HEK293 (cell line): ENCODE results near the gene VTN.

Source experiments
- EGR2 ChIP-seq: fragments of 450-650 bp; formaldehyde crosslinking; IDR thresholded peaks from 2 replicates; pipeline ENCODE4 v1.5.1; 2016; ENCODE audit warnings: low read depth, missing biosample characterization, missing genetic modification characterization
- KLF16 ChIP-seq: fragments of 450-650 bp; formaldehyde crosslinking; IDR thresholded peaks from 2 replicates; pipeline ENCODE4 v1.5.1; 2017; ENCODE audit warnings: missing biosample characterization, missing genetic modification characterization
- KLF7 ChIP-seq: fragments of 450-650 bp; formaldehyde crosslinking; IDR thresholded peaks from 2 replicates; pipeline ENCODE4 v1.5.1; 2016; ENCODE audit warnings: missing biosample characterization, missing genetic modification characterization, borderline replicate concordance
- MYNN ChIP-seq: fragments of 450-650 bp; formaldehyde crosslinking; IDR thresholded peaks from 2 replicates; pipeline ENCODE4 v1.5.1; 2016; ENCODE audit warnings: missing biosample characterization, missing genetic modification characterization, borderline replicate concordance
- SETDB1 ChIP-seq: IDR thresholded peaks from one replicate; pipeline ENCODE4 v1.6.1; 2017; ENCODE audit warnings: mild to moderate bottlenecking, low read length, moderate library complexity, mixed read lengths; ENCODE audit not compliant: insufficient read length
- ZBTB6 ChIP-seq: fragments of 450-650 bp; formaldehyde crosslinking; IDR thresholded peaks from 2 replicates; pipeline ENCODE4 v1.5.1; 2017; ENCODE audit warnings: missing biosample characterization, missing genetic modification characterization
- ZIC2 ChIP-seq: fragments of 450-650 bp; formaldehyde crosslinking; IDR thresholded peaks from 2 replicates; pipeline ENCODE4 v1.5.1; 2016; ENCODE audit warnings: missing biosample characterization, missing genetic modification characterization
- ZNF121 ChIP-seq: fragments of 450-650 bp; formaldehyde crosslinking; IDR thresholded peaks from 2 replicates; pipeline ENCODE4 v1.5.1; 2016; ENCODE audit warnings: missing biosample characterization, missing genetic modification characterization
- ZNF133 ChIP-seq: fragments of 450-650 bp; formaldehyde crosslinking; IDR thresholded peaks from 2 replicates; pipeline ENCODE4 v1.5.1; 2016; ENCODE audit warnings: missing biosample characterization, missing genetic modification characterization
- ZNF140 ChIP-seq: fragments of 450-650 bp; formaldehyde crosslinking; IDR thresholded peaks from 2 replicates; pipeline ENCODE4 v1.5.1; 2016; ENCODE audit warnings: missing biosample characterization, missing genetic modification characterization
- ZNF16 ChIP-seq: fragments of 450-650 bp; formaldehyde crosslinking; IDR thresholded peaks from 2 replicates; pipeline ENCODE4 v1.5.1; 2016; ENCODE audit warnings: low read depth, missing biosample characterization, missing genetic modification characterization
- ZNF223 ChIP-seq: fragments of 450-650 bp; formaldehyde crosslinking; IDR thresholded peaks from 2 replicates; pipeline ENCODE4 v1.5.1; 2016; ENCODE audit warnings: missing biosample characterization, missing genetic modification characterization
- ZNF280C ChIP-seq: fragments of 450-650 bp; formaldehyde crosslinking; IDR thresholded peaks from 2 replicates; pipeline ENCODE4 v1.5.1; 2016; ENCODE audit warnings: missing biosample characterization, missing genetic modification characterization
- ZNF473 ChIP-seq: fragments of 450-650 bp; formaldehyde crosslinking; IDR thresholded peaks from 2 replicates; pipeline ENCODE4 v1.5.1; 2017; ENCODE audit warnings: missing biosample characterization, missing genetic modification characterization
- ZNF580 ChIP-seq: fragments of 450-650 bp; formaldehyde crosslinking; IDR thresholded peaks from 2 replicates; pipeline ENCODE4 v1.5.1; 2016; ENCODE audit warnings: missing biosample characterization, missing genetic modification characterization
- ZNF629 ChIP-seq: fragments of 450-650 bp; formaldehyde crosslinking; IDR thresholded peaks from 2 replicates; pipeline ENCODE4 v1.5.1; 2017; ENCODE audit warnings: missing biosample characterization, missing genetic modification characterization
- ZNF701 ChIP-seq: fragments of 450-650 bp; formaldehyde crosslinking; IDR thresholded peaks from 2 replicates; pipeline ENCODE4 v1.5.1; 2016; ENCODE audit warnings: missing biosample characterization, missing genetic modification characterization
- ZNF76 ChIP-seq: fragments of 450-650 bp; formaldehyde crosslinking; IDR thresholded peaks from 2 replicates; pipeline ENCODE4; 2016; ENCODE audit warnings: low read depth, missing biosample characterization, missing genetic modification characterization, borderline replicate concordance
- ZNF777 ChIP-seq: fragments of 450-650 bp; formaldehyde crosslinking; IDR thresholded peaks from 2 replicates; pipeline ENCODE4 v1.5.1; 2017; ENCODE audit warnings: missing biosample characterization, missing genetic modification characterization, borderline replicate concordance
- ZNF837 ChIP-seq: fragments of 450-650 bp; formaldehyde crosslinking; IDR thresholded peaks from 2 replicates; pipeline ENCODE4 v1.5.1; 2016; ENCODE audit warnings: missing biosample characterization, missing genetic modification characterization
- ZSCAN18 ChIP-seq: fragments of 450-650 bp; formaldehyde crosslinking; IDR thresholded peaks from 2 replicates; pipeline ENCODE4 v1.5.1; 2016; ENCODE audit warnings: missing biosample characterization, missing genetic modification characterization
- TF ChIP-seq, protein P1 (sequence below): fragments of 450-650 bp; formaldehyde crosslinking; conservative IDR thresholded peaks from 2 replicates; pipeline ENCODE4 v1.5.1; 2016; ENCODE audit warnings: low read depth, missing biosample characterization, missing genetic modification characterization
- TF ChIP-seq, protein P2 (sequence below): IDR thresholded peaks from 2 replicates; pipeline ENCODE4 v1.6.1; 2011; ENCODE audit warnings: mild to moderate bottlenecking, low read depth, low read length, borderline replicate concordance
- TF ChIP-seq, protein P3 (sequence below): fragments of 450-650 bp; formaldehyde crosslinking; IDR thresholded peaks from 2 replicates; pipeline ENCODE4 v1.5.1; 2016; ENCODE audit warnings: missing biosample characterization, missing genetic modification characterization

Gene VTN

DNA sequence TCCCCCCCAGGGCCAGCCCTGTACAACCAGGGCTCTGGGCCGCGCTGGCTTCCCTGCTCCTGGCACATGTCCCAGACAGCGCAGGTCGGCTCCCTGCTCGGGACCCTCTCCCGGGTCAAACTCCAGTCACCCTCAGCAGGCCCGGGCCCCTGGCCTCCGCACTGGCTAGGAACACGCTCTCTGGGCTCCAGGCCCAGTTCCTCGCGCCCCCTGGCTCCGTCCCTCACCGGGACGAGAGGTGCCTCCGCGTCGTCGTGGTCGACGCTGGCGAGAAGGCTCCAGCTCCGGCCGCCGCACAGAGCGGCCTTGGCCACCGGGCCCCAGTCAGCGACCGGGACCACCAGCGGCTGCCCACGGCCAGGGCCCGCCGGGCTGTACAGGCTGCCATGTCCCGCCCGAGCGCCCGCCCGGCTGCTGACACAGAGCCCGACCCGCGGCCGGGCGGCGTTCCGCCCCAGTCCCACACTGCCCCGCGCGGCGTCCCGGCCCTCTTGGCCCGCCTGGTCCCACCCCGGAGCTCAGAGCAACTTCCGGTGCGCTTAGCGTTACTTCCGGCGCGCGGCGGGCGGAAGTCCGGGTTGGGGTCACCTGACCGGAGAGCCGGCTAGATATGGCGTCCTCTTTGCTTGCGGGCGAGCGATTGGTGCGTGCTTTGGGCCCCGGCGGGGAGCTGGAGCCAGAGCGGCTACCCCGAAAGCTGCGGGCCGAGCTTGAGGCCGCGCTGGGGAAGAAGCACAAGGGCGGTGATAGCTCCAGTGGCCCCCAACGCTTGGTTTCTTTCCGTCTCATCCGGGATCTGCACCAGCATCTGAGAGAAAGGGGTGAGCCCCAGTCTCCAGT is 12.8 kb downstream of the VTN start, which contains the start of gene POLDIP2 (continued):
- TF ChIP-seq ZBTB6 (tag by site-specific recombination) (no peak), ZNF121 (tag by site-specific recombination) (0 out of 2 replicates have a peak, but pooled peaks have one; percentile 19), ZNF777 (tag by site-specific recombination) (no peak), ZNF701 (no peak), EGR2 (tag by site-specific recombination) (no peak), ZNF223 (no peak), KLF16 (tag by site-specific recombination) (peak; percentile 64), ZNF76 (tag by site-specific recombination) (peak; percentile 94), ZNF133 (no peak), ZNF16 (tag by site-specific recombination) (no peak), ZNF140 (tag by site-specific recombination) (no peak), ZNF629 (tag by site-specific recombination) (peak; percentile 82), ZNF837 (tag by site-specific recombination) (no peak), MYNN (tag by site-specific recombination) (no peak), ZIC2 (tag by site-specific recombination) (no peak), ZSCAN18 (tag by site-specific recombination) (no peak), ZNF473 (tag by site-specific recombination) (no peak), KLF7 (tag by site-specific recombination) (peak; percentile 75; the same call in 1 of the 2 replicates), ZNF280C (tag by site-specific recombination) (no peak), ZNF580 (peak; percentile 99), SETDB1 (no peak)
- TF ChIP-seq, protein P1, sequence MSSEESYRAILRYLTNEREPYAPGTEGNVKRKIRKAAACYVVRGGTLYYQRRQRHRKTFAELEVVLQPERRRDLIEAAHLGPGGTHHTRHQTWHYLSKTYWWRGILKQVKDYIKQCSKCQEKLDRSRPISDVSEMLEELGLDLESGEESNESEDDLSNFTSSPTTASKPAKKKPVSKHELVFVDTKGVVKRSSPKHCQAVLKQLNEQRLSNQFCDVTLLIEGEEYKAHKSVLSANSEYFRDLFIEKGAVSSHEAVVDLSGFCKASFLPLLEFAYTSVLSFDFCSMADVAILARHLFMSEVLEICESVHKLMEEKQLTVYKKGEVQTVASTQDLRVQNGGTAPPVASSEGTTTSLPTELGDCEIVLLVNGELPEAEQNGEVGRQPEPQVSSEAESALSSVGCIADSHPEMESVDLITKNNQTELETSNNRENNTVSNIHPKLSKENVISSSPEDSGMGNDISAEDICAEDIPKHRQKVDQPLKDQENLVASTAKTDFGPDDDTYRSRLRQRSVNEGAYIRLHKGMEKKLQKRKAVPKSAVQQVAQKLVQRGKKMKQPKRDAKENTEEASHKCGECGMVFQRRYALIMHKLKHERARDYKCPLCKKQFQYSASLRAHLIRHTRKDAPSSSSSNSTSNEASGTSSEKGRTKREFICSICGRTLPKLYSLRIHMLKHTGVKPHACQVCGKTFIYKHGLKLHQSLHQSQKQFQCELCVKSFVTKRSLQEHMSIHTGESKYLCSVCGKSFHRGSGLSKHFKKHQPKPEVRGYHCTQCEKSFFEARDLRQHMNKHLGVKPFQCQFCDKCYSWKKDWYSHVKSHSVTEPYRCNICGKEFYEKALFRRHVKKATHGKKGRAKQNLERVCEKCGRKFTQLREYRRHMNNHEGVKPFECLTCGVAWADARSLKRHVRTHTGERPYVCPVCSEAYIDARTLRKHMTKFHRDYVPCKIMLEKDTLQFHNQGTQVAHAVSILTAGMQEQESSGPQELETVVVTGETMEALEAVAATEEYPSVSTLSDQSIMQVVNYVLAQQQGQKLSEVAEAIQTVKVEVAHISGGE (tag by site-specific recombination), result peak; percentile 99
- TF ChIP-seq, protein P2, sequence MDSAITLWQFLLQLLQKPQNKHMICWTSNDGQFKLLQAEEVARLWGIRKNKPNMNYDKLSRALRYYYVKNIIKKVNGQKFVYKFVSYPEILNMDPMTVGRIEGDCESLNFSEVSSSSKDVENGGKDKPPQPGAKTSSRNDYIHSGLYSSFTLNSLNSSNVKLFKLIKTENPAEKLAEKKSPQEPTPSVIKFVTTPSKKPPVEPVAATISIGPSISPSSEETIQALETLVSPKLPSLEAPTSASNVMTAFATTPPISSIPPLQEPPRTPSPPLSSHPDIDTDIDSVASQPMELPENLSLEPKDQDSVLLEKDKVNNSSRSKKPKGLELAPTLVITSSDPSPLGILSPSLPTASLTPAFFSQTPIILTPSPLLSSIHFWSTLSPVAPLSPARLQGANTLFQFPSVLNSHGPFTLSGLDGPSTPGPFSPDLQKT, result peak; percentile 82; the same call in 1 of the 2 replicates
- TF ChIP-seq, protein P3, sequence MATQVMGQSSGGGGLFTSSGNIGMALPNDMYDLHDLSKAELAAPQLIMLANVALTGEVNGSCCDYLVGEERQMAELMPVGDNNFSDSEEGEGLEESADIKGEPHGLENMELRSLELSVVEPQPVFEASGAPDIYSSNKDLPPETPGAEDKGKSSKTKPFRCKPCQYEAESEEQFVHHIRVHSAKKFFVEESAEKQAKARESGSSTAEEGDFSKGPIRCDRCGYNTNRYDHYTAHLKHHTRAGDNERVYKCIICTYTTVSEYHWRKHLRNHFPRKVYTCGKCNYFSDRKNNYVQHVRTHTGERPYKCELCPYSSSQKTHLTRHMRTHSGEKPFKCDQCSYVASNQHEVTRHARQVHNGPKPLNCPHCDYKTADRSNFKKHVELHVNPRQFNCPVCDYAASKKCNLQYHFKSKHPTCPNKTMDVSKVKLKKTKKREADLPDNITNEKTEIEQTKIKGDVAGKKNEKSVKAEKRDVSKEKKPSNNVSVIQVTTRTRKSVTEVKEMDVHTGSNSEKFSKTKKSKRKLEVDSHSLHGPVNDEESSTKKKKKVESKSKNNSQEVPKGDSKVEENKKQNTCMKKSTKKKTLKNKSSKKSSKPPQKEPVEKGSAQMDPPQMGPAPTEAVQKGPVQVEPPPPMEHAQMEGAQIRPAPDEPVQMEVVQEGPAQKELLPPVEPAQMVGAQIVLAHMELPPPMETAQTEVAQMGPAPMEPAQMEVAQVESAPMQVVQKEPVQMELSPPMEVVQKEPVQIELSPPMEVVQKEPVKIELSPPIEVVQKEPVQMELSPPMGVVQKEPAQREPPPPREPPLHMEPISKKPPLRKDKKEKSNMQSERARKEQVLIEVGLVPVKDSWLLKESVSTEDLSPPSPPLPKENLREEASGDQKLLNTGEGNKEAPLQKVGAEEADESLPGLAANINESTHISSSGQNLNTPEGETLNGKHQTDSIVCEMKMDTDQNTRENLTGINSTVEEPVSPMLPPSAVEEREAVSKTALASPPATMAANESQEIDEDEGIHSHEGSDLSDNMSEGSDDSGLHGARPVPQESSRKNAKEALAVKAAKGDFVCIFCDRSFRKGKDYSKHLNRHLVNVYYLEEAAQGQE, result no peak
